IMR-90 (cell line): Measurements from ENCODE around the gene AZI2.

Experiments used
- BHLHE40 ChIP-seq: fragments of 150-350 bp; IDR thresholded peaks from 2 replicates; pipeline ENCODE4 v1.6.1; 2016; ENCODE audit warnings: mild to moderate bottlenecking, low read depth, low read length
- CHD1 ChIP-seq: IDR thresholded peaks from 2 replicates; pipeline ENCODE4 v1.6.1; 2012; ENCODE audit warnings: low read depth, low read length, improper control_type of control experiment
- FOS ChIP-seq: fragments of 150-350 bp; IDR thresholded peaks from 2 replicates; pipeline ENCODE4 v1.6.1; 2016; ENCODE audit warnings: low read depth, low read length
- MAFK ChIP-seq: IDR thresholded peaks from 2 replicates; pipeline ENCODE4 v1.6.1; 2012; ENCODE audit warnings: low read depth, low read length, improper control_type of control experiment
- MAZ ChIP-seq: IDR thresholded peaks from 2 replicates; pipeline ENCODE4 v1.6.1; 2012; ENCODE audit warnings: low read depth, mild to moderate bottlenecking, low read length, improper control_type of control experiment, moderate library complexity, borderline replicate concordance
- MXI1 ChIP-seq: IDR thresholded peaks from 2 replicates; pipeline ENCODE4 v1.6.1; 2012; ENCODE audit warnings: low read depth, mild to moderate bottlenecking, low read length, moderate library complexity, borderline replicate concordance
- NFE2L2 ChIP-seq: fragments of 150-350 bp; IDR thresholded peaks from 2 replicates; pipeline ENCODE4 v1.6.1; 2016; ENCODE audit warnings: low read depth, mild to moderate bottlenecking, low read length
- POLR2A ChIP-seq: IDR thresholded peaks from 2 replicates; pipeline ENCODE4 v1.6.1; 2012; ENCODE audit warnings: mild to moderate bottlenecking, low read depth, low read length
- RAD21 ChIP-seq: IDR thresholded peaks from 2 replicates; pipeline ENCODE4 v1.6.1; 2012; ENCODE audit warnings: low read length, improper control_type of control experiment
- RCOR1 ChIP-seq: IDR thresholded peaks from 2 replicates; pipeline ENCODE4 v1.6.1; 2012; ENCODE audit warnings: mild to moderate bottlenecking, low read length, improper control_type of control experiment; ENCODE audit not compliant: insufficient replicate concordance
- RFX5 ChIP-seq: IDR thresholded peaks from 2 replicates; pipeline ENCODE4 v1.8.0; 2012; ENCODE audit warnings: low read depth, mild to moderate bottlenecking, low read length, moderate library complexity
- SMC3 ChIP-seq: fragments of 150-350 bp; IDR thresholded peaks from 2 replicates; pipeline ENCODE4 v1.6.1; 2016; ENCODE audit warnings: low read depth, mild to moderate bottlenecking, antibody characterized with exemption, low read length, moderate library complexity
- TF ChIP-seq, protein P1 (sequence below): fragments of 150-350 bp; IDR thresholded peaks from 2 replicates; pipeline ENCODE4 v1.6.1; 2017; ENCODE audit warnings: mild to moderate bottlenecking, antibody characterized with exemption, low read length, low read depth
- TF ChIP-seq, protein P2 (sequence below): conservative IDR thresholded peaks from 2 replicates; pipeline ENCODE4 v1.5.1; 2012; ENCODE audit warnings: mild to moderate bottlenecking, low read depth, low read length, improper control_type of control experiment

DNA sequence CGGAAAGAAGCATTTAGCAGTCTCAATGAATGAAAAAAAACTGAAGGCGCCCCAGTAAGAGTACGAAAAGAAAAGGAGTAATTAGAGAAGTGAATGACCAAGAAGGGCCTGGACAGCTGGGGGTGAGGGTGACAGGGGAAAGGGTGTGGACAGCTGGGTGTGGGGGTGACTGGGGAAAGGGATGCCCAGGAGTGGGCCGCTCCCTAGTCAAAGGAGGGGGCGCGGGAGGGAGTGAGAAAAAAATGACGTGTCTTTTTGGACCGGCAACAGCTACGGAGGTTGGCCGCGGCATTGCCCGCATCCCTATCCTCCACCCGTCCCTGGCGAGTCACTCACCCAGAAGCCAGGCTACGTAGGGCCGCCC is 377 bp downstream of the AZI2 start:
- TF ChIP-seq, protein P1, sequence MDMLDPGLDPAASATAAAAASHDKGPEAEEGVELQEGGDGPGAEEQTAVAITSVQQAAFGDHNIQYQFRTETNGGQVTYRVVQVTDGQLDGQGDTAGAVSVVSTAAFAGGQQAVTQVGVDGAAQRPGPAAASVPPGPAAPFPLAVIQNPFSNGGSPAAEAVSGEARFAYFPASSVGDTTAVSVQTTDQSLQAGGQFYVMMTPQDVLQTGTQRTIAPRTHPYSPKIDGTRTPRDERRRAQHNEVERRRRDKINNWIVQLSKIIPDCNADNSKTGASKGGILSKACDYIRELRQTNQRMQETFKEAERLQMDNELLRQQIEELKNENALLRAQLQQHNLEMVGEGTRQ, result no peak
- TF ChIP-seq, protein P2, sequence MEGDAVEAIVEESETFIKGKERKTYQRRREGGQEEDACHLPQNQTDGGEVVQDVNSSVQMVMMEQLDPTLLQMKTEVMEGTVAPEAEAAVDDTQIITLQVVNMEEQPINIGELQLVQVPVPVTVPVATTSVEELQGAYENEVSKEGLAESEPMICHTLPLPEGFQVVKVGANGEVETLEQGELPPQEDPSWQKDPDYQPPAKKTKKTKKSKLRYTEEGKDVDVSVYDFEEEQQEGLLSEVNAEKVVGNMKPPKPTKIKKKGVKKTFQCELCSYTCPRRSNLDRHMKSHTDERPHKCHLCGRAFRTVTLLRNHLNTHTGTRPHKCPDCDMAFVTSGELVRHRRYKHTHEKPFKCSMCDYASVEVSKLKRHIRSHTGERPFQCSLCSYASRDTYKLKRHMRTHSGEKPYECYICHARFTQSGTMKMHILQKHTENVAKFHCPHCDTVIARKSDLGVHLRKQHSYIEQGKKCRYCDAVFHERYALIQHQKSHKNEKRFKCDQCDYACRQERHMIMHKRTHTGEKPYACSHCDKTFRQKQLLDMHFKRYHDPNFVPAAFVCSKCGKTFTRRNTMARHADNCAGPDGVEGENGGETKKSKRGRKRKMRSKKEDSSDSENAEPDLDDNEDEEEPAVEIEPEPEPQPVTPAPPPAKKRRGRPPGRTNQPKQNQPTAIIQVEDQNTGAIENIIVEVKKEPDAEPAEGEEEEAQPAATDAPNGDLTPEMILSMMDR, result no peak
- TF ChIP-seq RCOR1 (no peak), CHD1 (no peak), POLR2A (no peak), MAZ (peak; percentile 95), RFX5 (no peak), FOS (no peak), BHLHE40 (no peak), MXI1 (no peak), MAFK (no peak), SMC3 (no peak), RAD21 (no peak), NFE2L2 (no peak)
